K562 (cell line): ENCODE measurements around the gene ARHGEF3. TPM values are rescaled to one million over a fixed set of nuclear protein-coding genes. Genes with fewer than 3 reads are reported as not detected.

Experiments used
- ATAC-seq: fragments of 200-7000 bp; cut with Tn5 transposase; 3 replicates; pipeline ENCODE4 v1.9.1; 2020; ENCODE audit warnings: moderate library complexity
- BruUV-seq: library from RNA; stranded (reverse); fragments of 400-500 nt; replicated peaks from 2 replicates; lab custom pipeline; 2021; lab: Mats Ljungman, UMichigan
- CTCF ChIA-PET: fragments of 300-600 bp; formaldehyde crosslinking; extraction: SDS; loops from one replicate; lab custom pipeline; 2021; ENCODE audit warnings: low intra/inter-chr PET ratio; lab: Yijun Ruan, JAX
- POLR2A ChIA-PET: fragments of 300-600, 350-650 bp; sonication (Branson Sonifier 250); formaldehyde crosslinking; extraction: SDS; loops from one replicate; lab custom pipeline; 2021; ENCODE audit warnings: antibody characterized with exemption, inconsistent platforms; lab: Yijun Ruan, JAX
- DNase-seq, 4 experiments: peaks; one replicate each; pipeline versions ENCODE4 v3.0.0 to v3.0.0-alpha.2; 2011 to 2018; ENCODE audit warnings: low spot score in 3 of 4, mixed read lengths in 3 of 4; ENCODE audit errors: extremely low read depth in 1 of 4
- FAIRE-seq: peaks from 2 replicates; lab custom pipeline; 2011; peaks lifted over from hg19 to GRCh38; lab: Jason Lieb, UNC
- H2AFZ ChIP-seq: 2 replicates; pipeline ENCODE4 v1.6.0; 2011; ENCODE audit warnings: low read depth, low read length, control low read depth, inconsistent platforms
- H3K27ac ChIP-seq: fragments of 200-600 bp; 3 replicates; pipeline ENCODE4 v1.8.0; 2011; ENCODE audit warnings: low read depth, mild to moderate bottlenecking, control low read depth, inconsistent platforms, low read length, moderate library complexity, mixed read lengths; ENCODE audit errors: extremely low read depth
- H3K27me3 ChIP-seq, 2 experiments: fragments of 300-600 bp in 1 of 2; 2 replicates in 1 of 2; 3 replicates in 1 of 2; pipeline versions ENCODE4 v1.6.0 to v1.8.0; 2011; ENCODE audit warnings: inconsistent platforms in 2 of 2, low read length in 2 of 2, mild to moderate bottlenecking in 1 of 2, mixed read lengths in 1 of 2, moderate library complexity in 1 of 2; ENCODE audit not compliant: control insufficient read depth in 2 of 2, insufficient read depth in 2 of 2
- H3K36me3 ChIP-seq: fragments of 300-600 bp; 3 replicates; pipeline ENCODE4 v1.8.0; 2011; ENCODE audit warnings: mild to moderate bottlenecking, low read length, inconsistent platforms; ENCODE audit not compliant: control insufficient read depth, insufficient read depth
- H3K4me1 ChIP-seq, 2 experiments: fragments of 200-600 bp in 1 of 2; replicated peaks in 1 of 2; 2 replicates in 1 of 2; 3 replicates in 1 of 2; pipeline versions ENCODE4 v1.5.1 to v1.8.0; 2011; ENCODE audit warnings: inconsistent platforms in 2 of 2, low read length in 2 of 2, mild to moderate bottlenecking in 1 of 2, mixed read lengths in 1 of 2, moderate library complexity in 1 of 2; ENCODE audit not compliant: control insufficient read depth in 2 of 2, insufficient read depth in 2 of 2
- H3K4me2 ChIP-seq: 2 replicates; pipeline ENCODE4 v1.6.1; 2011; ENCODE audit warnings: low read length, control low read depth, inconsistent platforms, mixed read lengths; ENCODE audit not compliant: insufficient read depth
- H3K4me3 ChIP-seq: fragments of 200-600 bp; sonication (generic), shearing (Covaris generic); 2 replicates; pipeline ENCODE4 v1.5.1; 2016; ENCODE audit warnings: control low read depth, inconsistent platforms
- H3K79me2 ChIP-seq: fragments of 200-600 bp; 3 replicates; pipeline ENCODE4 v1.8.0; 2011; ENCODE audit warnings: low read length, inconsistent platforms; ENCODE audit not compliant: control insufficient read depth, insufficient read depth
- H3K9ac ChIP-seq, 2 experiments: 2 replicates each; pipeline versions ENCODE4 v1.6.0 to v1.6.1; 2011; ENCODE audit warnings: low read depth in 2 of 2, low read length in 2 of 2, control low read depth in 1 of 2, inconsistent platforms in 1 of 2, mild to moderate bottlenecking in 1 of 2, mixed read lengths in 1 of 2; ENCODE audit not compliant: insufficient read depth in 1 of 2
- H3K9me1 ChIP-seq: one replicate; pipeline ENCODE4 v1.6.0; 2011; ENCODE audit warnings: inconsistent platforms, mild to moderate bottlenecking, low read length, moderate library complexity; ENCODE audit not compliant: control insufficient read depth, insufficient read depth
- H3K9me3 ChIP-seq: replicated peaks from 2 replicates; pipeline ENCODE4 v1.5.1; 2011; ENCODE audit warnings: low read depth, low read length, inconsistent platforms; ENCODE audit not compliant: control insufficient read depth, insufficient read depth
- H4K20me1 ChIP-seq: replicated peaks from 2 replicates; pipeline ENCODE4 v1.6.1; 2011; ENCODE audit warnings: low read length, inconsistent platforms, mixed read lengths; ENCODE audit not compliant: control insufficient read depth, insufficient read depth
- CC2D1A ChIP-seq: fragments of 450-650 bp; IDR thresholded peaks from 2 replicates; pipeline ENCODE4 v1.6.1; 2017; ENCODE audit warnings: mild to moderate bottlenecking
- FOS ChIP-seq: IDR thresholded peaks from 3 replicates; pipeline ENCODE4 v1.6.1; 2011; ENCODE audit not compliant: insufficient read length; ENCODE audit errors: extremely low read depth
- FOXJ3 ChIP-seq: sonication (generic); formaldehyde crosslinking; IDR thresholded peaks from 2 replicates; pipeline ENCODE4 v1.4.0; 2020; ENCODE audit warnings: mild to moderate bottlenecking, missing genetic modification reagents
- MAFK ChIP-seq: IDR thresholded peaks from 2 replicates; pipeline ENCODE4 v1.6.1; 2011; ENCODE audit warnings: low read length, improper control_type of control experiment
- MYBL2 ChIP-seq, 2 experiments: fragments of 450-650 bp in 1 of 2; sonication (generic) in 1 of 2; formaldehyde crosslinking in 1 of 2; IDR thresholded peaks; 2 replicates each; pipeline versions ENCODE4 v1.6.1 to v1.8.1; 2017 to 2022; ENCODE audit warnings: borderline replicate concordance in 1 of 2, inconsistent platforms in 1 of 2, low read depth in 1 of 2, mild to moderate bottlenecking in 1 of 2, missing genetic modification reagents in 1 of 2, moderate library complexity in 1 of 2
- NCOA4 ChIP-seq: fragments of 450-650 bp; IDR thresholded peaks from 2 replicates; pipeline ENCODE4 v1.6.1; 2018; ENCODE audit warnings: mild to moderate bottlenecking; ENCODE audit not compliant: partially characterized antibody
- SIN3A ChIP-seq, 2 experiments: fragments of 150-350 bp in 1 of 2; IDR thresholded peaks; 2 replicates each; pipeline ENCODE4 v1.6.1; 2011 to 2016; ENCODE audit warnings: borderline replicate concordance in 2 of 2, low read depth in 2 of 2, low read length in 2 of 2, mild to moderate bottlenecking in 2 of 2, moderate library complexity in 2 of 2; ENCODE audit not compliant: control insufficient read depth in 1 of 2
- ZKSCAN8 ChIP-seq: fragments of 200-800 bp; sonication (Bioruptor generic); IDR thresholded peaks from 2 replicates; pipeline ENCODE4 v1.6.1; 2016; ENCODE audit warnings: missing genetic modification characterization, missing compliant biosample characterization
- ZNF143 ChIP-seq: sonication (generic); formaldehyde crosslinking; IDR thresholded peaks from 2 replicates; pipeline ENCODE4 v1.9.0; 2022; ENCODE audit warnings: mild to moderate bottlenecking, missing genetic modification reagents
- ZNF707 ChIP-seq: fragments of 250-450 bp; sonication (Bioruptor Pico); conservative IDR thresholded peaks from 2 replicates; pipeline ENCODE4 v1.8.0; 2022; ENCODE audit warnings: inconsistent platforms, mild to moderate bottlenecking, moderate library complexity
- WGBS: fragments of 100-300 bp; shearing (Covaris generic); methylation state at CpG from one replicate; pipeline ENCODE4 v1.1.6; 2016; ENCODE audit warnings: low coverage, mixed read lengths; ENCODE audit not compliant: insufficient coverage; ENCODE audit errors: missing lambda C conversion rate; 5-methylcytosine and 5-hydroxymethylcytosine counted together
- in situ Hi-C: fragments of 300-500 bp; cut with MboI; formaldehyde crosslinking; loops from 4 replicates; pipeline ENCODE4 v1.15.0; 2018; ENCODE audit warnings: inconsistent platforms, mixed read lengths
- intact Hi-C: fragments of 100-400 bp; cut with micrococcal nuclease; formaldehyde crosslinking; loops from 2 replicates; pipeline ENCODE4 v1.14.2; 2022
- polyA plus RNA-seq, 8 experiments: library from polyadenylated mRNA; depleted of rRNA in 4 of 8; stranded (reverse) in 5 of 8; unstranded in 3 of 8; fragments of >200 nt; fragmentation: Nextera tagmentation in 2 of 8; fragmentation: Illumina TruSeq in 1 of 8; extraction: Ambion mirVana in 2 of 8; extraction: Trizol in 1 of 8; gene quantifications; 2 replicates each; pipeline versions ENCODE4 v1.2.1 to v1.2.3, GENCODE V29; 2011 to 2014; ENCODE audit warnings: inconsistent platforms in 1 of 8, missing spikeins in 1 of 8
- total RNA-seq, 7 experiments: library from RNA; depleted of rRNA in 6 of 7; stranded (reverse); fragments of >200 nt in 6 of 7; fragmentation: Illumina TruSeq in 2 of 7; extraction: Trizol in 2 of 7; gene quantifications; 2 replicates each; pipeline versions ENCODE4 v1.2.1 to v1.2.3, GENCODE V29; 2011 to 2021; ENCODE audit warnings: low replicate concordance in 1 of 7

The ARHGEF3 gene
- total and polyA plus RNA-seq, 9 of the 15 experiments (the other 6 are each of a cell fraction or from before 2014, with no cell fraction given) = 0.77 to 2.7 (median 1.4) TPM

DNA sequence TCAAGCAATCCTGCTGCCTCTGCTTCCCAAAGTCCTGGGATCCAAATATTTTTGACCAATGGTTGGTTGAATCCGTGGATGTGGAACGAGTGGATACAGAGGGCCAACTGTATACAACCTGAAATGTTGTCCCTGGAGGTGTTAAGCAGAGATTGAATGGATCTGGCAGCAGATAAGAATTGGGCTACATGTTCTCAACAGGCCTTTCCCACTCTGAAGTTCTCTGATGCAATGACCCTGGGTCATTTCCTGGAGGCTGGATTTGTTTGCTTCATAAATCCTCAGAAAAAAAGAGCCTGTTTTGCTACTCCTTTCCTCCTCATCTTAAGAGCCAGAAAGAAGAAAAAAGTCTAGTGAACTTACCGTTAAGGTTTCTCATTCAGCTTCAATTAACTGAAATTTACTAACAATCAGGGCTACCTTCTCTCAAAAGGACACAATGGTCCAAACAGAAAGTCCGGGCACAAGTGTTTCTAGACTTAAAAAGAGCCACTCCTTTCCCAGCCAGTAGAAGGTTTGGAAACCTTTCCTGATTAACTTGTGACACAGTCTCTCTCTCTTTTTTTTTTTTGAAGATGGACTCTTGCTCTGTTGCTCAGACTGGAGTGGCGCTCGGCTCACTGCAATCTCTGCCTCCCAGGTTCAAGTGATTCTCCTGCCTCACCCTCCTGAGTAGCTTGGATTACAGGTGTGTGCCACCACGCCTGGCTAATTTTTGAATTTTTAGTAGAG, 6.5 kb downstream of the ARHGEF3 start:
- Histone ChIP-seq H3K9me1 (no peaks in the 10 kb centered on the region), H3K4me3 (no peak overlapping the region), H3K79me2 (no peaks in the 10 kb centered on the region), H3K27me3 (no peaks in the 10 kb centered on the region), H2AFZ (no peak overlapping the region), H3K36me3 (no peaks in the 10 kb centered on the region), H3K4me2 (no peak overlapping the region), H3K27ac (no peak overlapping the region), H3K4me1 (no peaks in the 10 kb centered on the region; a peak in 1 of 5 replicates), H3K9ac (no peak overlapping the region), H4K20me1 (no peaks in the 10 kb centered on the region), H3K9me3 (no peaks in the 10 kb centered on the region)
- ATAC-seq (no peak), DNase-seq (no peak), FAIRE-seq (no peak)
- BruUV-seq = no TSS peak
- WGBS = 0% methylated on average over 3 of the region's 7 CpGs
- ChIA-PET POLR2A (no interaction called here), CTCF (no interaction called here)
- in situ Hi-C loops (no loop called here), intact Hi-C loops (no loop called here)
- no peak for TF ChIP-seq SIN3A (IDR thresholded peaks at IDR 0.05; ENCODE audit: borderline replicate concordance in 2 of 2, control insufficient read depth in 1 of 2, low read depth in 2 of 2, low read length in 2 of 2)
- TF ChIP-seq FOXJ3 (CRISPR knock-in tag) = no peak
- TF ChIP-seq MYBL2 (IDR thresholded peaks at IDR 0.05; ENCODE audit: low read depth) = no peak
- no peak for TF ChIP-seq MYBL2 (CRISPR knock-in tag; IDR thresholded peaks at IDR 0.05; ENCODE audit: borderline replicate concordance)
- no peak for TF ChIP-seq ZNF707 (CRISPR knock-in tag)
- no peak for TF ChIP-seq FOS
- no peak for TF ChIP-seq ZNF143 (CRISPR knock-in tag)
- no peak for TF ChIP-seq MAFK
- TF ChIP-seq ZKSCAN8 (CRISPR knock-in tag) = no peak
- no peak for TF ChIP-seq CC2D1A
- TF ChIP-seq NCOA4 = no peak
